HG02642 (cell line): ENCODE results near the gene MRPL28.

Experiments
- ATAC-seq: cut with Tn5 transposase; IDR thresholded peaks from one replicate; pipeline ENCODE4 v1.9.1; 2021; ENCODE audit warnings: mild to moderate bottlenecking; ENCODE audit not compliant: unreplicated experiment, poor library complexity

The MRPL28 gene

DNA sequence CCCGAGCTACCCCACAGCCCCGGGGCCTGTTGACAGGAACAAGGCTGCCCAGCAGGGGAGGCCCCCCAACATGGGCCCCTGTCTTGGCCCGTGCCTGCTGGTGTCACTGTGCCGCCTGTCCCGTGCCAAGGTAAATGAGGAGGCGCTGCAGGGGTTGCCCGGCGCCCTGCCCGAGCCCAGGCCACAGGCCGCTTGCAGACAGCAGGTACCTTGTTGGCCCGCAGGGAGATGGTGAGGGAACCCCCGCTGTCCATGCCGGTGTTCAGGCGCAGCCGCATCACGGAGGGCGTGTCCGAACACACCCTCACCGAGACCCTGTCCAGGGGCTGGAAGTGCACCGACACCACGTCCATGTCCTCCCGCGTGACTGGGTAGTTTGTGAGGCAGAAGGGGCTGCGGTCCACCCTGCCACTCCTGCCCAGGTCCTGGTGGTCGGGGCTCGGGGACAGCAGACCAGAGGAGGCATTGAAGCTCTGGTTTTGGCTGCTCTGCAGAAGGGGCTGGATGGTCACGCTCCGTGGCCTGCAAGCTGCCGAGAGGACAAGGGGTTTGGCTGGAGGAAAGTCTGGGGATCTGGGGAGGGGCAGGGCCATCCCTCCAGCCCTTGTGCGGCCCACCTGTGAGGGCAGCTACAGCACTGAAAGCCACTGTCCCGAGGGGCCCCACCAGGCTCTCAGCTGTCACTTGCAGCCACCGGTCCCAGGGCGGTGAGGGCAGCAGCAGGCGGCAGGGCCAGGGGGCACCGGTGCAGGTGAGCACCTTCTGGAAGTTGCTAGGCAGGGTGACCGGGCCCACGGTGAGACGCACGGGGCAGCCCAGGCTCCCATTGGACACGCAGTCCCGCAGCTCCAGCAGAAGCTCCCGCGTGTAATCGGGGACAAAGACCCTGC is 5.8 kb upstream of the MRPL28 start:
- ATAC-seq = no peak

DNA sequence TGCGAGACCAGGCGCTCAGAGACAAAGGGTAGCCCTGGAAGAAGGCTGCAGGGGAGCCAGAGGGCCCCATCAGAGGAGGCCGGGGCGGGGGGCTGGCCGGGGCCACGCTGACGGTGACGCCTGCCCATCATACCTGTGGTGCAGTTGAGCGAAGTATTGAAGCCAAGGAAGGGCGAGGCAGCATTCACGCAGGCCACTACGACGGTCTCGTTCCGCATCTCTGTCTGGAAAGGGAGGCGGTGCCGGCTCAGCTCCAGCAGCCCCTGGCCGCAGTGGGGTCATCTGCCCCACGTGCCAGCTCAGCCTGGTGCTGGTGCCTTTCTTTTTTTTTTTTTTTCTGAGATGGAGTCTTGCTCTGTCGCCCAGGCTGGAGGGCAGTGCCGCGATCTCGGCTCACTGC is 4.9 kb upstream of the MRPL28 start:
- ATAC-seq = no peak

DNA sequence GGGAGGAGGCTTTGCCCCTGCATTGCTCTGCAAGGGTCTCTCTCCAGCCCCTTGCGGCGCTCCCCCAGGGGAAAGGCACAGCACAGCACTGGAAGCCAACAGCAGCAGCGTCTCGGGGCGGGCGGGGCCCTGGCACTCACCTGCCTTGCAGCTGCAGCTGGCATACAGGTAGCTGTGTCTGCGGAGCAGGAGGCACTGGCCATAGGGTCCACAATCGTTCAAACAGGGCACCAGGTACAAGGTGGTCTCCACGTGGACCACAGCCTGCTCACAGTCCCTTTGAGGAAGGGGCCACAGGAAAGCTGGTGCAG is 4.2 kb upstream of the MRPL28 start:
- no peak for ATAC-seq

DNA sequence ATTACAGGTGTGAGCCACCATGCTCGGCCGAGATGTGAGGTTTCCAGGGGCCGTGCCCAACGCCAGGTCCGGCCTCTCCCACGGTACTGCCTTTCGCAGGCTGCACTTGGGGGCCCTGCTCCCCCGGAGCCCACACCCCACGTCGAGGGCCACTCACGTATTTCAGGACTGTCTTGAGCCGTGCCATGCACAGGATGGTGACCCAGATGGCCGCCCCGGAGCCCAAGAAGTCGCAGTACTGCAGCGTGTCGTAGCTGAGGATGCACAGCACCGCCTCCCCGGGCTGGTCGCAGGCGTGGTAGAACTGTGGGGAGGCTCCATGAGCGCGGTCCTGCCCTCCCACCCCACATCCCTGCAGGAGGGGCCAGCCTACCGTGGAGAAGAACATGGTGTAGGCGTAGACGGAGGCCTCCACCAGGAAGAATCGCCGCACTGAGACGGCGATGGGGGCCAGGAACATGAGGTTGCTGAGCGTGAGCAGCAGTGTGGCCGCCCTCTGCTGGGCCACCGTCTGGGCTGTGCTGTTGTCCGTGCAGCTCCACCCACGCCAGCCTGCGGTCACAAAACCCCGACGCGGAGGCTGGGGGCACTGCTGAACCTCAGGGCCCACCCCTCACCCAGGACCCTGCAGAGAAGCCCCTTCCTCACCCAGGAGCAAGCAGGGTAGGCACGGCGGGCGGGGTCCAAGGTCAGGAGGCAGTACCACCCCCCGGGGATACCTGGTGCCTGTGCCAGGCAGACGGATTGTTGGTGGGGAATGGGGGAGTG is 3.7 kb upstream of the MRPL28 start:
- no peak for ATAC-seq

DNA sequence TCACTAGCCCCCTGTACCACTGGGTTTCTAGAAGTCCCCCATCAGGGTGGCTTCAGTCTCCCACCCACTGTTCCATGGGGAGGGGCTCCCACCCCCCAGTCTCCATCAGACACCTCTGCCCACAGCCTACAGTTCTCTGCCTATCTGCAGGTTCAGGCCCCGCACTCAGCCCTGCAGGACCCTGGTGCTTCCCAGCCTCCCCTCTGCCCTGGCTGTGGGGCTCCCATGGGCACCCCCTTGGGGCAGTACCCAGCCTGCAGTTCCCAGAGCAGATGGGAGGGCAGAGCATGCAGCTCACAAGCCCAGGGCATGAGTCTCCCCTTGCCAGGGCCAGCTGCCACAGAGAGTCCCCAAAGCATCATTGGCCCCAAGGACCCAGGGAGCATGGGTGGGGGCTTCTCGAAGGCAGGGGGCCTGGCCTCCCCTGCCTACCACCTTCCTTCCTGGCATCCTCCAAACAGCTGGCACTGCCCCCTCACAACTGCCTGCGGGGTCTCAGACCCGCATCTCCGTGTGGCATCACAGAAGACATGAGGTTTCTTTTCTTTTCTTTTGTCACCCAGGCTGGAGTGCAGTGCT is 2.8 kb upstream of the MRPL28 start:
- no peak for ATAC-seq

DNA sequence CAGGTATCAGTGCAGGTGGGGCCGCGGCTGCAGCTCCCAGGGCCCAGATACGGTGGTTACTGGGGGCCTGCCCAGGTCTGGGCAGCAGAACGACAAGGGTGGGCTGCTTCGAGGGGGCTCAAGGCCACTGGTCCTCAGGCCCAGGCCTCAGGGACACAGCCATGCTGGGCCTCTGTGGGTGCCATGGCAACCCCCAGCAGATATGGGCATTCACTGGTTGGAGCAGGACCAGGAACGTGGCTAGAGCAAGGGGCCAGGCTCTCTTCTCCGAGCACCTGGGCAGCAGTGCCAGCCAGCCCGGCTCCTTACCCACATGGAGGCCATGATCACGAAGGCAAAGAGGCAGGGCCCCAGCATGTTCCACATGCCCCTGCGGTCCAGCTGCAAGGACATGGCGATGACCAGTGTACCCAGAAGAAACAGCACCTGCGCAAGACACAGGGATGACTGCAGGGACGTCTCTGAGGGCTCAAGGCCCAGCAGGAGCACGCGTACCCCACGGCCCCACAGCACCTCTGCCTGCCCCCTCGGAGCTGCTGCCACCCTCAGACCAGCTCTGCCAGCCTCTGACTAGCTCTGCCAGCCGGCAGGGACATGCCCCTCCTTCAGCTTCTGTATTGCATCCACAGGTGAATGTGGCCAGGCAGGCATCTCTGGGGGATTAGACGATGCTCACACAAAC is 2.1 kb upstream of the MRPL28 start:
- ATAC-seq = no peak

DNA sequence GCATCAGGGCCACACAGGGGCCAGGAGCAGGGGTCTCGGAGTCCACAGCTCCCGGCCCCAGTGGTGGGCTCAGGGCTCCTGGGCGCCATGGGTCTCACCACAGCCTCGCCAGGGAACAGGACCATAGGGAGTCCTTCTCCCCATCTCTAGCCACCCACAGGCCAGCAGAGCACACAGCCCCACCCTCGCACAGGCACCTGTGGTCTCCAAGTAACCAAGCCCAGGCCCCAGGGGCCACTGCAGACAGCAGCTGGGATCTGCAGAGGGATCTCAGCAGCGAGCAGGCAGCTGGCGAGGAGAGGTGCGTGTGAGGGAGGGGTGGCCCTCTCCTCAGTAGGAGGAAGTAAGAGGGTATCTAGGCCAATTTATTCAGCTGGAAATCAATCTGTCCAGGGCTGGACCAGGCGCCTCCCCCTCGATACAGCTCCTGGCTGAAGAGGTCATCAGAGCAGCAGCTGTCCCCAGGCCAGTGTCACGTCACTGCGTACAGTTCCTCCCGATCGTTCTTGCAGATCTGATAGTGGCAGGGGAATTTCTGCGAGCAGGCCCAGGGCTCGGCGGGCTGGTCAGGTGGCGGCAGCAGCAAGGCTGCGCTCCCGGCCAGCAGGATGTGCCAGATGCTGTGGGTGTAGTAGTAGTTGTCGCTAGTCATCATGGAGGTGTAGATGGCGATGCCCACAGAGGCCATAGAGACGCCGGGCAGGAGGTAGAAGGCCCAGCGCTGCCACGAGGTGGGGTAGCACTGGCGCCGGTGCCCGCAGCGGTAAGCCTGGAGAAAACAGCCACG is 1.4 kb upstream of the MRPL28 start:
- ATAC-seq = no peak

DNA sequence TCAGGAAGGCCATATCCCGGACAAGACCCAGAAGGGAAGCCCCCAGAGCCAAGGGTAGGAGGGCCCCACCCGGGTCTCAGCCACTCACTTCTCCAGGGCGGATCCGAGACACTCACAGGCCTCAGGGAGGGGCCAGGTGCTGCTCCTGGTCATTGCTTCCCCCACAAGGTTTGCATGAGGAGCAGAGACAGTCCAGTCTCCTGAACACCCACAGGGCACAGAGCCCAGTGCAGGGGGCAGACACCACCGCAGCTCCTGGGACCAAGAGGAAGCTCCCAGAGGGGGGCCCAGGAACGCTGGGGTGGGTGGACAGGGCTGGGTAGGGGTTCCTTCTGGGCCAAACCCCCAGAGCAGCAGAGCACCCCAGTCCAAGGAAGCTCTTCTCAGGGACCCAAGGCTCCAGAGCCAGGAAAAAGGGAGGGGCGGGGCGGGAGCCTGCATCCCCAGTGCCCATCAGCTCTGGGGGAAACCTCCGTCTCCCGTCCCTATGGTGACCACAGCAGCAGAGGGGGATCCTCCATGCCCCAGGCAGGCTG is 709 bp upstream of the MRPL28 start:
- ATAC-seq = no peak

DNA sequence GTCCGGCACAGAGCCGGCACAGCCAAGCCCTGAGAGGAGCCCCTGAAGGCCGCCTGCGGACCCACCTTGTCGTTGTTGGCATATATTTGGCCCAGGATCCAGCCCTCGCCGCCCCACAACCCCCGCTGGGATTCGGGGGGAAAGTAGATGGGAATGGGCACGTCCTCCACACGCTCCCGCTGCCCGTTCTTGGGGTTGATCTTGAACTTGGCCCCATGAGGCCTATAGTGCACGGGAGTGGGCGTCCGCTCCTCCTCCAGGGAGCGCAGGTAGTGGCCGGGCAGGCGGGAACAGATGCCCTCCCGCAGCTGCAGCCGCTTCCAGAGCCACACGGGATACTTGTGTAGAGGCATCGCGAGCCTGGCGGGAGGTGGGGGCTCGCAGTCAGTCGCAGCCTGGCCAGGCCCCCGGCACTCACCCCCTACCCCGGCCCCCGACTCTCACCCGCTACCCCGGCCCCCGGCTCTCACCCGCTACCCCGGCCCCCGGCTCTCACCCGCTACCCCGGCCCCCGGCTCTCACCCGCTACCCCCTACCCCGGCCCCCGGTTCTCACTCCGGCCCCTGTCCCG is 387 bp downstream of the MRPL28 start:
- ATAC-seq = no peak

DNA sequence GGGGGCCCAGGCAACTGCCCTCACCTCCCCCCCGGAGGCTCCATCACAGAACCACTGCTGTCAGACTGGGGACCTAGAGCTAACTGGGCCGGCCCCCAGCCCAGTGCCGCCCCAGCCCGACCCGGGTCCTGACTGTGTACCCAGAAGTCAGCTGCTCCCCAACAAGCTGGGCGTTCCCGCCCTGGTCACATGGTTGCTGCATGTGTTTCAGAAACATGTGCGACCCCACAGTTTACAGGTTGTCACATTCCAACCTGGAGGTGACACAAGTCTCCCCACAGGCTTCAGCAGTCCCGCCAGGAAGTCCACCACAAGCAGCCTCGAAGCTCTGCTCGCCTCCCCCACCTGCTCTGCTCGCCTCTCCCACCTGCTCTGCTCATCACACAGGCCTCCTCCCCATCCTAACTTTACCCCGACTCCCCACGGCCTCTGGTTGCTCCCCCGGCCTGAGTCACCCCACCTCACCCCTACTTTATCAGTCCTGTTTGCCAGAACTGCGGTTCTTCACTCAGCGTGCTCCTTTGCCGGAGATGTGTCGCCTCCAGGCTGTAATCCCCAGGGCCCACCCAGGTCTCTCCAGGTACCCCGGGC is 968 bp downstream of the MRPL28 start:
- no peak for ATAC-seq

DNA sequence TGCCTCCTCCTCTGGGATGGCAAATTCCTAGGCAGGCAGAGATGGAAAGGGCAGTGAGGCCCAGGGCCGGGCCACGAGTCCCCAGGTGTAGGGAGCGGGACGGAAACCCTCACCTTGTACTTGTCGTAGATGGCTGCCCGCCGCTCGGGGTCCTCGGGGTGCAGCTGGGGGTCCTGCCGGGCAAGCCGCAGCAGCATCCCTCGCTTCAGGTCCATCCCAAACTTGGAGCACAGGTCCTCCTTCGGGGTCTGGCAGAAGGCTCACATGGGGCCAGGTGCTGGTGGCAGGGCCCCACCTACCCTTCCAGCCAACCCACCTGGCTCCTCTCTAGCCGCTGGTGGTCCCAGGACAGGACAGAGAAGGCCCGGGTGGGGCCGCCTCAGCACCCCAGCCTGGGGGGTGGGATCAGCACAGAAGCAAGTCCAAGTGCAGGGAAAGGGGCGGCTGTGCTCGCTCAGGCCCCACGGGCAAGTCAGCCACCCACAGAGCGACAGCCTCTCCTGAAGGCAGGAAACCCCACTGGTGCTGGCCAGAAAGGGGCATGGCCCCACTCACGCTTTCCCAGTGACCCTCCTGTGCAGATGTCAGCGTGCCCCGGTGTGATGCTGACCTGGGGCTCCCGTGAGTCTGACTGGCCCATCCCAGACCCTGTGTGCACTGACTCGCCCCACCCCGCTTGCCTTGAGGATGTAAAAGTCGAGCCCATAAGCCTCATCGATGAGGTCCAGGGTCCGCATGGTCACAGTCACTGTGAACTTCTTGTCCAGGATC is 1.8 kb downstream of the MRPL28 start:
- no peak for ATAC-seq

DNA sequence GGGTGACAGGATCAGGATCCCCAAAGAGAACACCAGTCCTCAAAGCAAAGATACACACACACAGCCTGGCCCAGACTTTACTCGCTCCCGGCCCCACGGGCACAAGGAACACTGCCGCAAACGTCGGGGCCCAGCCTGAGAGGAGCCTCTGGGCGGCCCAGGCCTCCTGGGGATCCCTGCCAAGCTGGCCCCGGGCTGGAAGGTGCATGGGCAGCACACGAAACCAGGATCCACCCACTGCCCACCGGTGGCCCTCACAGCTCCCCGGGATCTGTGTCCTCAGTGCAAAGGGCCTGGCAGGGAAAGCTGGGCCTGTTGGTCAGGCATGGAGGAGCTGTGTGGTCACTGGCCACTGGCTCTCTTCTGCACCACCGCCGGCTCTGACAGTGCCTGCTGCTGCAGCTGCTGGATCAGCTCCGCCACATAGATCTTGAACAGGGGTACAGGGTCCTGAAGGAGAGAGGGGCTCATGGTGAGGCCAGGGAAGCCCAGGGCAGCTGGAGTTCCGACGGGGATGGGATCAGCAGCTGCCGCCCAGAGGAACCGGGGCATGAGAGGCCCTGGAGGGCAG is 2.9 kb downstream of the MRPL28 start:
- no peak for ATAC-seq

DNA sequence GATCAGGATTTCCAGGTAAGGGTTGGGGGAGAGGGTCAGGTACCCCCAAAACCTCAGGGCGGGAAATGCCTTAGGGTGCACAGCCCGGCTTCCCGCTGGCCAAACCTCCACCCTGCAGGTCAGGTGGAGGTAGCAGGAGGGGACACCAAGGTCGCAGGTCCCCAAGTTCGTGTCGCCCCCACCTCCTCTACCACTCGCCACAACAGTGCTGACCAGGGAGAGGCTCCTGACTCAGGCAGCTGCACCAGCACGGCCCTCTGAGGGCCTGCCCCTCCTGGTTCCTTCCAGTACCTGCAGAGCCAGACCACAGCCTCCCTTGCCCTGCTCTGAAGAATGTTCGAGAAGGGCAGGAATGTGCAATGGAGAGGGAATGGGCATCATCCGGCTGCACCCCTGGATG is 3.9 kb downstream of the MRPL28 start:
- no peak for ATAC-seq

DNA sequence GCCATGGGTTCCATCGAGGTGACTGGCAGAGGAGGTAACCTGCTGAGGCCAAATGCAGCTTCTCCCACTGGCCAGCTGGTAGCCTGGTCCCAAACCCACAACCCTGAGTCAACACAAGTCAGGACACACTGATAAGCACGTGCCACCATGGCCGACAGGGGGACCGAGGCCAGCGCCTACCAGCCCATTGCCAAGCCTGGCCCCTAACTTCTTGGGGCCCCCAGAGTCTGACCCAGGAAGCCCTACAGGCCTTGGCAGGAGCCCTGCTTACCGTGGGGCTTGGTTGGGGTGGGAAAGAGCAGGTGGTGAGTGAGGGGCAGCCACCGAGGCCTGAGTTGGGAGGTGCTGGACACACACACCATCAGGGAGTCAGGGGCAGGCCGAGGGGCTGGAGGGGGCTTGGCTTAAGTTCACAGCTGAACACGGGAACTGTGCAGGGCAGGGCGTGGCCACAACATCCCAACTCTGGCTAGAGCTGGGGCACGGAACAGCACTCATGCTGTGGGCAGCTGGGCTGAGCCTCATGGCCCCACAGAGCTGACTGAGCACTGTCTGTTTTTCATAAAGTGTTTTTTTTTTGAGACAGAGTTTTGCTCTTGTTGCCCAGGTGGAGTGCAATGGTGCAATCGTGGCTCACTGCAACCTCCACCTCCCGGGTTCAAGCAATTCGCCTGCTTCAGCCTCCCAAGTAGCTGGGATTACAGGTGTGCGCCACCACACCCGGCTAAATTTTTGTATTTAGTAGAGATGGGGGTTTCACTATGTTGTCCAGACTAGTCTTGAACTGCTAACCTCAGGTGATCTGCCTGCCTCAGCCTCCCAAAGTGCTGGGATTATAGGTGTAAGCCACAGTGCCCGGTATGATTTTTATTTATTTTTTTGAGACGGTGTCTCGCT is 5.5 kb downstream of the MRPL28 start:
- ATAC-seq = no peak

DNA sequence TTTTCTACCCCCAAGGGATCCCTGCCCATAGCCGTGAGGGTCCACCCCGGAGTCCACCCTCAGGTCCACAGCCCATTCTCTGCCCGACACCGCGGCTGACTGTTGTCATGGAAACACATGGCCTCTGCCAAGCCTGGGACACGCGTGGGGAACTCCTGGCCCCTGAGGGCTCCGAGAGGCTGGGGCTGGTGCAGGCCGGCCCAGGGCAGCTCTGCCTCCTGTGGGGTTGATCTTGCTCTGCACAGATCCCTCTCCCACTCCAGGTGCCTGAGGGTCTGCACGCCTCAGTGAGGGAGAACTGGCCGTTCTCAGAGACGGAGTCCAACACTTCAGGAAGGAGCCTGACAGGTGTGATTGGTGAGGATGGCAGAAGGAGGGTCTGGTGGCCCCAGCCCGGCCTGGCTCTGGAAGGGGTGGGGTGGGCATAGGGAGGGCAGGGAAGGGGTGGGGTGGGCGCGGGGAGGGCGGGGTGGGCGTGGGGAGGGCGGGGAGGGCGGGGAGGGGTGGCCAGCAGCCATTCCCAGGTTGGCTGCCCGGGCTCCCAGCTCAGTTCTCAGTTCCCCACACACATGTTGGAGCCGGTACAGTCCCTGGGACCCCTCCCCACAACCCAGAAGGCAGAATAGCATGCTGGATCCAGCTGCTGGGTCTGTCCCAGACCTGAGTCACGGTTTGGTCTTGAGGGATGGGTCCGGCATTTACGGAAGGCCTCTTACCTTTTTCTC is 6.4 kb downstream of the MRPL28 start:
- no peak for ATAC-seq

DNA sequence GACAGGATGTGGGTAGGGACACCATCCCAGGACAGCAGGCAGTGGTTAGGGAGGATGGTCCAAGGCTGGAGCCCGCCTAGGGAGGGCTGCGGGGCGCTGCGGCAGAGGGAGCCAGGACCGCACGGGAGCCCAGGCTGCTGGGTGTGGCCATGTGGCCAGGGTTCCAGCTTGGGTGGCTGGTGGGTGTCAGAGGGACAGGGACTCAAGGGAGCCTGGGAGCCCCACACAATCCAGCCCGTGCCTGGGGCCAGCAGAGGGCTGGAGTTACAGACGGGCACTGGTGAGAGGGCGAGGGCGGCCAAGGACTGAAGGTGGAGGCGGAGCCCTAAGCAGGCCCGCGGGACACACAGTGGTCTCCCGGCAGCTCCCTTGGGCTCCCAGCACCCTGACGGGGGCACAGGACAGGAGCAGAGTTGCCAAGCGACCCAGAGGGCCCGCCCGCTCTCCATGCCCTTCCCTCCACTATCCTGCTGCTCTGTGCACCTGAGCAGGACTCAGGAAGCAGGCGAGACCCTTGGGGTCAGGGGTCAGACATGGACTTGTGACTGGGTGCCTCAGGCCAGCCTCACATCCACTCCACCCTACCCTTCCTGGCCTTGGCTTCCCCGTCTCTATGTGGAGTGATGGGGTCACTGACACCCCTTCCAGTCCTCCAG is 7.1 kb downstream of the MRPL28 start:
- ATAC-seq = no peak
